SK-N-MC (cell line): ENCODE results near the gene FAM149B1.
A peak's percentile ranks its signal among the peaks of the same experiment; 100 is the strongest.

Experiments
- EZH2 ChIP-seq: fragments of 200-600 bp; sonication (generic); IDR thresholded peaks from one replicate; pipeline ENCODE4 v1.6.1; 2017; ENCODE audit warnings: antibody characterized with exemption
- FOXP2 ChIP-seq: optimal IDR thresholded peaks from 2 replicates; pipeline ENCODE3; 2011; ENCODE audit warnings: mild to moderate bottlenecking, moderate library complexity; ENCODE audit not compliant: insufficient read depth; ENCODE audit errors: extremely low read length, control extremely low read depth
- POLR2AphosphoS5 ChIP-seq: IDR thresholded peaks from 2 replicates; pipeline ENCODE4 v1.6.1; 2012; ENCODE audit warnings: mild to moderate bottlenecking, low read depth, low read length, borderline replicate concordance

GRCh38 chr10:73246646-73247508 lies 79.0 kb downstream of the FAM149B1 start, which contains the start of gene DNAJC9:
- TF ChIP-seq EZH2: no peak
- peak; percentile 86 for TF ChIP-seq POLR2AphosphoS5
- TF ChIP-seq FOXP2: no peak
